Loucy (cell line): Measurements from ENCODE around the gene FBXL13.
"Not testable (repeated sequence)": the region's sequence is repeated elsewhere in the genome, so short reads cannot be mapped to it uniquely, and the experiment has no call there.

Experiments
- H2AFZ ChIP-seq: fragments of 200-600 bp; sonication (generic); 2 replicates; pipeline ENCODE4 v1.6.0; 2016; ENCODE audit warnings: antibody characterized with exemption, mild to moderate bottlenecking, low read length, moderate library complexity
- H3F3A ChIP-seq: fragments of 200-600 bp; 2 replicates; pipeline ENCODE4 v1.6.0; 2016; ENCODE audit warnings: antibody characterized with exemption, low read depth, mild to moderate bottlenecking
- H3K27me3 ChIP-seq: fragments of 200-600 bp; sonication (generic); 2 replicates; pipeline ENCODE4 v1.6.1; 2014; ENCODE audit warnings: low read length, mild to moderate bottlenecking; ENCODE audit not compliant: insufficient read depth, poor library complexity, severe bottlenecking
- H3K36me3 ChIP-seq: fragments of 200-600 bp; sonication (generic); 2 replicates; pipeline ENCODE4 v1.6.1; 2016; ENCODE audit warnings: low read length; ENCODE audit not compliant: insufficient read depth
- H3K4me1 ChIP-seq: fragments of 200-600 bp; sonication (generic); 2 replicates; pipeline ENCODE4 v1.5.1; 2014; ENCODE audit warnings: low read length, mild to moderate bottlenecking; ENCODE audit not compliant: insufficient read depth, poor library complexity, severe bottlenecking
- H3K4me2 ChIP-seq: fragments of 200-600 bp; sonication (generic); 2 replicates; pipeline ENCODE4 v1.6.0; 2014; ENCODE audit warnings: antibody characterized with exemption, low read length, low read depth, mild to moderate bottlenecking; ENCODE audit not compliant: poor library complexity, severe bottlenecking
- H3K4me3 ChIP-seq: fragments of 200-600 bp; sonication (generic); 2 replicates; pipeline ENCODE4 v1.5.1; 2014; ENCODE audit warnings: low read length, mild to moderate bottlenecking, mixed read lengths; ENCODE audit not compliant: poor library complexity, severe bottlenecking
- H3K79me2 ChIP-seq: fragments of 200-600 bp; sonication (generic); 2 replicates; pipeline ENCODE4 v1.6.1; 2014; ENCODE audit warnings: low read length; ENCODE audit not compliant: insufficient read depth
- H3K9ac ChIP-seq: fragments of 200-600 bp; sonication (generic); 2 replicates; pipeline ENCODE4 v1.6.0; 2014; ENCODE audit warnings: mild to moderate bottlenecking, low read depth, low read length, moderate library complexity; ENCODE audit not compliant: poor library complexity, severe bottlenecking
- H3K9me2 ChIP-seq: fragments of 200-600 bp; sonication (generic); replicated peaks from 2 replicates; pipeline ENCODE4 v1.6.1; 2016; ENCODE audit warnings: low read depth, low read length, mixed read lengths
- H3K9me3 ChIP-seq: fragments of 200-600 bp; sonication (generic); 2 replicates; pipeline ENCODE4 v1.6.1; 2014; ENCODE audit warnings: mild to moderate bottlenecking, antibody characterized with exemption, low read length, low read depth; ENCODE audit not compliant: insufficient read depth
- H4K20me1 ChIP-seq: fragments of 200-600 bp; sonication (generic); 2 replicates; pipeline ENCODE4 v1.6.0; 2014; ENCODE audit warnings: antibody characterized with exemption, low read length, mild to moderate bottlenecking; ENCODE audit not compliant: insufficient read depth, poor library complexity, severe bottlenecking
- EZH2phosphoT487 ChIP-seq: fragments of 200-600 bp; IDR thresholded peaks from 2 replicates; pipeline ENCODE4 v1.6.1; 2018; ENCODE audit warnings: antibody characterized with exemption, mild to moderate bottlenecking, moderate library complexity, borderline replicate concordance
- TF ChIP-seq, protein P1 (sequence below): fragments of 200-600 bp; sonication (generic); conservative IDR thresholded peaks from 2 replicates; pipeline ENCODE4 v1.5.1; 2014; ENCODE audit warnings: mild to moderate bottlenecking, antibody characterized with exemption, low read length

Gene FBXL13

DNA sequence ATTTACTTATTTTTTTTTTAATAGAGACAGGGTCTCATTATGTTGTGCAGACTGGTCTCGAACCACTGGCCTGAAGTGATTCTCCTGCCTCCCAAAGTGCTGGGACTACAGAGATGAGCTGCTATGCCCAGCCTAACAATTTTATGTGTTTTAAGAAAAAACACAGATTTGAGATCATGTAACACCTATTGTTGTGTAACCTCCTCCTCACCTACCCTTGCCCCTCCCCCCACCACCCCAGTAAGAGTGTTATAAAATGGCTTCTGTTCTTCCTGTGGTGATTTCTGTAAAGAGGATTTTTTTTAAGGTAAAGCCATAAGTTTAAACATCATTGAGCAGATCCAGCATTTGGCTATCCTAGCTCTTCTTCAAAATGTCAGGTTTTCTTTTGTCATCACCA lies 7.9 kb upstream of the FBXL13 start:
- H3K79me2 ChIP-seq = peaks cover 3% of the 10 kb centered on the region; the same call in 1 of the 2 replicates
- TF ChIP-seq EZH2phosphoT487 = no peak
- TF ChIP-seq, protein P1, sequence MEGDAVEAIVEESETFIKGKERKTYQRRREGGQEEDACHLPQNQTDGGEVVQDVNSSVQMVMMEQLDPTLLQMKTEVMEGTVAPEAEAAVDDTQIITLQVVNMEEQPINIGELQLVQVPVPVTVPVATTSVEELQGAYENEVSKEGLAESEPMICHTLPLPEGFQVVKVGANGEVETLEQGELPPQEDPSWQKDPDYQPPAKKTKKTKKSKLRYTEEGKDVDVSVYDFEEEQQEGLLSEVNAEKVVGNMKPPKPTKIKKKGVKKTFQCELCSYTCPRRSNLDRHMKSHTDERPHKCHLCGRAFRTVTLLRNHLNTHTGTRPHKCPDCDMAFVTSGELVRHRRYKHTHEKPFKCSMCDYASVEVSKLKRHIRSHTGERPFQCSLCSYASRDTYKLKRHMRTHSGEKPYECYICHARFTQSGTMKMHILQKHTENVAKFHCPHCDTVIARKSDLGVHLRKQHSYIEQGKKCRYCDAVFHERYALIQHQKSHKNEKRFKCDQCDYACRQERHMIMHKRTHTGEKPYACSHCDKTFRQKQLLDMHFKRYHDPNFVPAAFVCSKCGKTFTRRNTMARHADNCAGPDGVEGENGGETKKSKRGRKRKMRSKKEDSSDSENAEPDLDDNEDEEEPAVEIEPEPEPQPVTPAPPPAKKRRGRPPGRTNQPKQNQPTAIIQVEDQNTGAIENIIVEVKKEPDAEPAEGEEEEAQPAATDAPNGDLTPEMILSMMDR = no peak
- H3K4me1 ChIP-seq = peaks cover 10% of the 10 kb centered on the region
- H3K4me2 ChIP-seq = no peak overlapping the region
- H3K9me3 ChIP-seq = no peaks in the 10 kb centered on the region
- H3K9me2 ChIP-seq = no peaks in the 10 kb centered on the region
- H2AFZ ChIP-seq = no peak overlapping the region
- no peak overlapping the region for H3K9ac ChIP-seq
- H3F3A ChIP-seq = no peaks in the 10 kb centered on the region
- no peaks in the 10 kb centered on the region for H4K20me1 ChIP-seq
- H3K27me3 ChIP-seq = no peaks in the 10 kb centered on the region
- peaks cover 9% of the 10 kb centered on the region; the same call in 1 of the 2 replicates for H3K36me3 ChIP-seq
- no peak overlapping the region for H3K4me3 ChIP-seq

DNA sequence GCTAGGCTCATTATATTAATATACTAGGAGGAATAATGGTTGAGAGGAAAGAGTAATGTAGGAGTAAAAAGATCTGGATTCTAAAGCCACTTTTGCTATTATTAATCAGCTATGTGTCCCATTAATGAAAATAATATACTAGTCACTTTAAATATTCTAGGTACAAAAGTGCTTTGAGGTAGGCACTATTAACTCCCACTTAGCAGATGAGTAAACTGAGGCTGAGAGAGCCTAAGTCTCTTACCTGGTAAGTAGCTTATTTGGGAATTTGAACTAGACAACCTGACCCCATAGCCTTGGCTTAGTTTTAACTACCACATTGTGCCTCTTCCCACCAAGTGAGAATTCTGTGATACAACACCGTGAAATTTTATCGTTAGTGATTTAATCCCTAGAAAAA lies 6.3 kb upstream of the FBXL13 start:
- Histone ChIP-seq H4K20me1 (no peaks in the 10 kb centered on the region), H3K4me1 (peaks cover 23% of the 10 kb centered on the region), H3K79me2 (peaks cover 19% of the 10 kb centered on the region), H3K4me2 (no peak overlapping the region), H3F3A (no peaks in the 10 kb centered on the region), H3K4me3 (no peak overlapping the region), H3K9ac (no peak overlapping the region), H2AFZ (no peak overlapping the region), H3K36me3 (peaks cover 9% of the 10 kb centered on the region; the same call in 1 of the 2 replicates), H3K9me3 (no peaks in the 10 kb centered on the region), H3K27me3 (no peaks in the 10 kb centered on the region), H3K9me2 (no peaks in the 10 kb centered on the region)
- TF ChIP-seq EZH2phosphoT487 = no peak
- TF ChIP-seq, protein P1 = no peak

DNA sequence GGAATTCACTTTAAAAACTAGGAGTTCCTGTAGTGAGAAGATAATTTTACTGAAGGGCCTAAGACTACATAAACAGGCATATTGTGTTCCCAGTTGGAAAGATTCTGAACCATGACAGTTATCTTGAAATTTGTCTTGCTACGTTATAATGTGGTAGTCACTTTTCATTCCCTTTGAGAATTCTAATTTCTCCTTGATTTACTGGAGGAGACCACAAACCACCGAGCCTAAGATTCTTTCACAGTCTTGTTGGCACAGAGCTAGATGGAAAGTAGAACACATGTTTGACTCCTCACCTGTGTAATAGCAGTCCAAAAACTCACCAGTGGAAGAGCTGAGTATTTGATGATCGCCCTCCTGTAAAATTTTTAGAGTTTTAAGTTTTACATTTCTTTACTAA lies 5.2 kb upstream of the FBXL13 start:
- Histone ChIP-seq H3K4me2 (no peak overlapping the region), H3K79me2 (peaks cover 24% of the 10 kb centered on the region), H3K4me1 (peaks cover 28% of the 10 kb centered on the region), H3K27me3 (no peaks in the 10 kb centered on the region), H2AFZ (no peak overlapping the region), H3K9me2 (no peaks in the 10 kb centered on the region), H4K20me1 (no peaks in the 10 kb centered on the region), H3F3A (no peaks in the 10 kb centered on the region), H3K9ac (no peak overlapping the region), H3K9me3 (no peaks in the 10 kb centered on the region), H3K4me3 (no peak overlapping the region), H3K36me3 (peaks cover 8% of the 10 kb centered on the region; the same call in 1 of the 2 replicates)
- TF ChIP-seq EZH2phosphoT487 = no peak
- TF ChIP-seq, protein P1 = no peak

DNA sequence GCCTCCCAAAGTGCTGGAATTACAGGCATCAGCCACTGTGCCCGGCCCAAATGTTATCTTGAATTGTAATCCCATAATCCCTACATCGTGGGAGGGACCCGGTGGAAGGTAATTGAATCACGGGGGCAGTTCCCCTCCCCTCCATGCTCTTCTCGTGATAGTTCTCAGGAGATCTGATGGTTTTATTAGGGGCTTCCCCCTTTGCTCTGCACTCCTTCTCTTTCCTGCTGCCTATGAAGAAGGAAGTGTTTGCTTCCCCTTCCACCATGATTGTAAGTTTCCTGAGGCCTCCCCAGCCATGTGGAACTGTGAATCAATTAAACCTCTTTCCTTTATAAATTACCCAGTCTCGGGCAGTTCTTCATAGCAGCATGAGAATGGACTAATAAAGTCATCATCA lies 3.6 kb upstream of the FBXL13 start:
- not testable (repeated sequence) for H3F3A ChIP-seq, H4K20me1 ChIP-seq, H3K4me3 ChIP-seq, H3K36me3 ChIP-seq, H3K9me3 ChIP-seq, H3K27me3 ChIP-seq, H3K9ac ChIP-seq, H3K4me2 ChIP-seq, H2AFZ ChIP-seq, H3K9me2 ChIP-seq
- H3K79me2 ChIP-seq = peaks cover 24% of the 10 kb centered on the region
- H3K4me1 ChIP-seq = peaks cover 37% of the 10 kb centered on the region
